Coronary artery (tissue), 2 donors: Measurements from ENCODE around the gene NIPAL3.
A peak's percentile ranks its signal among the peaks of the same experiment; 100 is the strongest.

Experiments used
- DNase-seq: peaks from one replicate; pipeline ENCODE4 v3.0.0-alpha.2; 2017; ENCODE audit warnings: low spot score
- H3K27ac ChIP-seq, 2 donors: fragments of 200-600 bp; sonication (generic); one replicate each; pipeline ENCODE4 v1.5.1; 2016 to 2019
- H3K4me3 ChIP-seq: fragments of 200-600 bp; sonication (generic); 2 replicates; pipeline ENCODE4 v1.5.1; 2016; ENCODE audit warnings: mild to moderate bottlenecking, moderate library complexity
- CTCF ChIP-seq: fragments of 200-600 bp; sonication (generic); IDR thresholded peaks from one replicate; pipeline ENCODE4 v1.5.1; 2019; ENCODE audit warnings: antibody characterized with exemption

The NIPAL3 gene

GRCh38 chr1:24384251-24385090 is 31.1 kb upstream of the NIPAL3 start:
- TF ChIP-seq CTCF = no peak
- Histone ChIP-seq H3K4me3 (no peak overlapping the region), H3K27ac (peak overlapping the region in 1 of 2 donors; percentile 24)
- no peak for DNase-seq

- H3K4me3 ChIP-seq = no peak overlapping the region
- TF ChIP-seq CTCF = no peak
- no peak for DNase-seq
- H3K27ac ChIP-seq = no peak overlapping the region
These were observed 30.3 kb upstream of the NIPAL3 start for GRCh38 chr1:24385160-24385940.

- H3K4me3 ChIP-seq = no peak overlapping the region
- DNase-seq = no peak
- no peak overlapping the region for H3K27ac ChIP-seq
- no peak for TF ChIP-seq CTCF
These were observed 29.4 kb upstream of the NIPAL3 start for GRCh38 chr1:24386241-24386640.

- no peak overlapping the region for H3K4me3 ChIP-seq
- H3K27ac ChIP-seq = no peak overlapping the region
- no peak for TF ChIP-seq CTCF
- DNase-seq = no peak
These were observed 28.7 kb upstream of the NIPAL3 start for GRCh38 chr1:24386931-24387330.

- no peak for TF ChIP-seq CTCF
- no peak for DNase-seq
- no peak overlapping the region for H3K4me3 ChIP-seq
- no peak overlapping the region for H3K27ac ChIP-seq
These were observed 27.9 kb upstream of the NIPAL3 start for GRCh38 chr1:24387636-24388175.

- no peak for TF ChIP-seq CTCF
- DNase-seq = no peak
- Histone ChIP-seq H3K27ac (no peak overlapping the region), H3K4me3 (no peak overlapping the region)
These were observed 27.2 kb upstream of the NIPAL3 start for GRCh38 chr1:24388331-24388885.
